Spleen (tissue), 11 donors: Measurements from ENCODE around the gene FNBP1L. TPM values are rescaled to one million over a fixed set of nuclear protein-coding genes. Genes with fewer than 3 reads are reported as not detected.

Experiments
- DNase-seq: peaks from one replicate; pipeline ENCODE4 v3.0.0-alpha.2; 2020
- H3K27ac ChIP-seq, 8 donors: fragments of 200-600 bp; sonication (generic) in 7 of 8; 1 replicate in 4 of 8; 2 replicates in 4 of 8; pipeline versions ENCODE4 v1.5.0 to v1.8.0; 2016 to 2021; ENCODE audit warnings: inconsistent platforms in 4 of 8, mild to moderate bottlenecking in 4 of 8, moderate library complexity in 1 of 8
- H3K27me3 ChIP-seq, 7 donors: fragments of 200-600 bp; sonication (generic) in 6 of 7; replicated peaks in 1 of 7; 1 replicate in 4 of 7; 2 replicates in 3 of 7; pipeline versions ENCODE4 v1.5.0 to v1.8.0; 2016 to 2021; ENCODE audit warnings: inconsistent platforms in 3 of 7, mild to moderate bottlenecking in 1 of 7
- H3K36me3 ChIP-seq, 6 donors: fragments of 200-600 bp; sonication (generic) in 5 of 6; 1 replicate in 4 of 6; 2 replicates in 2 of 6; pipeline versions ENCODE4 v1.5.0 to v1.8.0; 2016 to 2021; ENCODE audit warnings: inconsistent platforms in 2 of 6
- H3K4me1 ChIP-seq, 6 donors: fragments of 200-600 bp; sonication (generic) in 5 of 6; 1 replicate in 3 of 6; 2 replicates in 3 of 6; pipeline versions ENCODE4 v1.5.0 to v1.8.0; 2016 to 2021; ENCODE audit warnings: inconsistent platforms in 3 of 6
- H3K4me3 ChIP-seq, 8 donors: fragments of 200-600 bp; sonication (generic) in 7 of 8; 1 replicate in 4 of 8; 2 replicates in 4 of 8; pipeline versions ENCODE4 v1.5.0 to v1.8.0; 2016 to 2021; ENCODE audit warnings: inconsistent platforms in 4 of 8, mild to moderate bottlenecking in 4 of 8, moderate library complexity in 2 of 8
- H3K9me3 ChIP-seq, 8 donors: fragments of 200-600 bp; sonication (generic) in 7 of 8; 1 replicate in 4 of 8; 2 replicates in 4 of 8; pipeline versions ENCODE4 v1.5.0 to v1.8.0; 2016 to 2021; ENCODE audit warnings: inconsistent platforms in 4 of 8
- POLR2A ChIP-seq, 3 donors: fragments of 450-650 bp; IDR thresholded peaks; one replicate each; pipeline ENCODE4 v1.5.1; 2017; ENCODE audit warnings: antibody characterized with exemption in 3 of 3, mild to moderate bottlenecking in 1 of 3
- POLR2AphosphoS5 ChIP-seq, 3 donors: sonication (generic); formaldehyde crosslinking; IDR thresholded peaks; one replicate each; pipeline ENCODE4 v1.5.1; 2017; ENCODE audit warnings: antibody characterized with exemption in 3 of 3
- WGBS, 5 donors: extraction: QIAGEN DNeasy Blood & Tissue Kit in 3 of 5; methylation state at CpG; one replicate each; pipeline versions ENCODE4 v1.1.5 to v1.1.7; 2013 to 2018; 5-methylcytosine and 5-hydroxymethylcytosine counted together
- intact Hi-C: fragments of 100-400 bp; cut with DNase I; formaldehyde crosslinking; loops from one replicate; pipeline ENCODE4 v1.15.0; 2023; ENCODE audit warnings: low total_unique reads
- polyA plus RNA-seq, 3 donors: library from polyadenylated mRNA; stranded (reverse); fragments of 200-250 nt; gene quantifications; one replicate each; pipeline ENCODE4 v1.2.1, GENCODE V29; 2013
- total RNA-seq, 7 donors: library from RNA; depleted of rRNA in 3 of 7; stranded (reverse); fragments of >200 nt in 3 of 7; fragmentation: NEBNext Ultra II Directional in 4 of 7; extraction: Animal tissue kit (Norgen Biotek cat#: 25700) in 4 of 7; gene quantifications; one replicate each; pipeline versions ENCODE4 v1.1.0 to v1.2.1, GENCODE V29; 2016 to 2021
- TF ChIP-seq, protein P1 (sequence below), 11 experiments: fragments of 200-600 bp in 7 of 11; fragments of 450-650 bp in 4 of 11; sonication (generic) in 4 of 11; IDR thresholded peaks in 8 of 11; conservative IDR thresholded peaks in 3 of 11; 1 replicate in 7 of 11; 2 replicates in 4 of 11; pipeline versions ENCODE4 v1.4.0 to v1.8.0; 2016 to 2021; ENCODE audit warnings: antibody characterized with exemption in 11 of 11, inconsistent platforms in 4 of 11, mild to moderate bottlenecking in 1 of 11
- donor health status: healthy with polysubstance abuse.
- donor health status: DM: no; HTN: no; CAD: no; lungs with moderate emphysema.
- donor health status: DM: no; HTN: no; CAD: no.
- donor health status: Bipolar disorder and iron deficiency.
- donor health status: healthy.
- donor health status: DM: no; HTN: no; CAD: no.
- donor health status: DM: yes; HTN: yes; CAD: no.

Gene FNBP1L
- total and polyA plus RNA-seq, 10 donors = 1.5 to 10.0 (median 5.5) TPM

DNA sequence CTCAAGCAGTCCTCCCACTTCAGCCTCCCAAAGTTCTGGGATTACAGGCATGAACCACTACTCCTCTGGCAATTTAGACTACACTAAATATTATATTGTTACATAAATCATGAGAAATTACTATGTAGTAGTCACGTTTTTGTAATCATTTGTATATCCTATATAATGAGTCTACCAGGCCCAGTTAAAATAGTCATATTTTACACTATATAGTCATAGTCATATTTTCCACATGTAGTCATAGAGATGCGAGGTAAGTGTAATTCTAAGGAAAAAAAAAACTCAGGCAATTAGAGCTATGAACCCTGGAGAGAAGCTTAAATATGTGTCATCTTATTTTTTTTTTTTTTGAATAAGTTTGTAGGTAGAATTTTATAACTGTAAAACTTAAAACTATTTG lies 90.0 kb downstream of the FNBP1L start:
- 72 to 91% (median 80%) methylated on average over 2 of the region's 2 CpGs for WGBS, 5 donors
- Histone ChIP-seq H3K9me3 (no peaks in the 10 kb centered on the region), H3K36me3 (no peaks in the 10 kb centered on the region)

GRCh38 chr1:93541045-93541444 lies 93.1 kb downstream of the FNBP1L start:
- no peaks in the 10 kb centered on the region for H3K9me3 ChIP-seq
- H3K4me1 ChIP-seq = no peaks in the 10 kb centered on the region
- 82 to 89% (median 88%) methylated on average over 4 of the region's 4 CpGs for WGBS, 5 donors
- no peaks in the 10 kb centered on the region for H3K27me3 ChIP-seq
- no peak overlapping the region for H3K27ac ChIP-seq
- no peak overlapping the region for H3K4me3 ChIP-seq
- no peak for DNase-seq
- intact Hi-C loops = no loop called here
- no peaks in the 10 kb centered on the region for H3K36me3 ChIP-seq
- TF ChIP-seq, protein P1, sequence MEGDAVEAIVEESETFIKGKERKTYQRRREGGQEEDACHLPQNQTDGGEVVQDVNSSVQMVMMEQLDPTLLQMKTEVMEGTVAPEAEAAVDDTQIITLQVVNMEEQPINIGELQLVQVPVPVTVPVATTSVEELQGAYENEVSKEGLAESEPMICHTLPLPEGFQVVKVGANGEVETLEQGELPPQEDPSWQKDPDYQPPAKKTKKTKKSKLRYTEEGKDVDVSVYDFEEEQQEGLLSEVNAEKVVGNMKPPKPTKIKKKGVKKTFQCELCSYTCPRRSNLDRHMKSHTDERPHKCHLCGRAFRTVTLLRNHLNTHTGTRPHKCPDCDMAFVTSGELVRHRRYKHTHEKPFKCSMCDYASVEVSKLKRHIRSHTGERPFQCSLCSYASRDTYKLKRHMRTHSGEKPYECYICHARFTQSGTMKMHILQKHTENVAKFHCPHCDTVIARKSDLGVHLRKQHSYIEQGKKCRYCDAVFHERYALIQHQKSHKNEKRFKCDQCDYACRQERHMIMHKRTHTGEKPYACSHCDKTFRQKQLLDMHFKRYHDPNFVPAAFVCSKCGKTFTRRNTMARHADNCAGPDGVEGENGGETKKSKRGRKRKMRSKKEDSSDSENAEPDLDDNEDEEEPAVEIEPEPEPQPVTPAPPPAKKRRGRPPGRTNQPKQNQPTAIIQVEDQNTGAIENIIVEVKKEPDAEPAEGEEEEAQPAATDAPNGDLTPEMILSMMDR (IDR thresholded peaks at IDR 0.05 in 8 of 11, conservative IDR thresholded peaks at IDR 0.05 in 3 of 11) = no peak
- TF ChIP-seq POLR2AphosphoS5 (IDR thresholded peaks at IDR 0.05) = no peak
- no peak for TF ChIP-seq POLR2A (IDR thresholded peaks at IDR 0.05)

More for the DNA sequence above, 90.0 kb downstream of the FNBP1L start:
- Histone ChIP-seq H3K27me3 (no peaks in the 10 kb centered on the region), H3K4me3 (no peak overlapping the region), H3K4me1 (no peaks in the 10 kb centered on the region), H3K27ac (no peak overlapping the region)
- intact Hi-C loops = no loop called here
- DNase-seq = no peak
- TF ChIP-seq, protein P1 (IDR thresholded peaks at IDR 0.05 in 8 of 11, conservative IDR thresholded peaks at IDR 0.05 in 3 of 11) = no peak
- TF ChIP-seq POLR2AphosphoS5 (IDR thresholded peaks at IDR 0.05) (no peak), POLR2A (IDR thresholded peaks at IDR 0.05) (no peak)

GRCh38 chr1:93542398-93542797 lies 94.5 kb downstream of the FNBP1L start:
- intact Hi-C loops = no loop called here

DNA sequence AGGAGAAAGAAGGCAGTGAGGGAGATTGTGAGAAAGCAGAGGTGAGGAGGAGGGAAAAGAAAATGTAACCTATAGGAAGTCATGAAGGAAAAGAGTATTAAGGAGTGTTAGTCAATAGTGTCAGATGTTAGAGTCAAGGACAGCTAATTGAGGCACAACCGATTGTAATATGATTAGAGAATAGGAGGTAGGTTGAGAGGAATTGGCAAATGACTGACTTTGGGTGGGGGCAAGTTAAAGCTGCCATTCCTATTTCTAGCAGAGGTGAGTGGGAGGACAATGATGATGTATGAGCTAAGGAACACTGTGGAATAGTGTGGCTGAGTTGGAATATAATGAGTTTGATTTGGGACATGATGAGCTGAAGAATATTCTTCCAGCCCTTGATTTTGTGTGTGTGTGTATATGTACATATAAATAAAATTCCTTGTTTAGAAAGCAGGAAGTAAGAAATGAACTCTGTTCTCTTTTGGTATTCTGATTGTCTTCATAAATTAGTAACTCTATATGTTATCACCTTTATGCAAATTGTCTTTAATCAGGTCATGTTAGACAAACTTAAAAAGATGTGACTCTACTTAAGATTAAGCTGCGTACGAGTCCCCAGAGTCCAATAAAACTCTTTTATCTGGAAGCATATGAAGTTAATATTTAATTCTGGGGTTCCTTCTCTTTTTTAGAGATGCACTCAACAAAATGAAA lies 98.4 kb downstream of the FNBP1L start:
- H3K27me3 ChIP-seq = no peaks in the 10 kb centered on the region
- no peak overlapping the region for H3K4me3 ChIP-seq
- no peak for DNase-seq
- H3K4me1 ChIP-seq = peaks cover 0 to 6% (median 0%) of the 10 kb centered on the region in 6 donors
- intact Hi-C loops = no loop called here
- 82 to 98% (median 89%) methylated on average over 3 of the region's 3 CpGs for WGBS, 5 donors
- H3K9me3 ChIP-seq = no peaks in the 10 kb centered on the region
- TF ChIP-seq, protein P1 (IDR thresholded peaks at IDR 0.05 in 8 of 11, conservative IDR thresholded peaks at IDR 0.05 in 3 of 11) = no peak
- no peak for TF ChIP-seq POLR2A (IDR thresholded peaks at IDR 0.05)
- no peak for TF ChIP-seq POLR2AphosphoS5 (IDR thresholded peaks at IDR 0.05)
- H3K36me3 ChIP-seq = peaks cover 0 to 8% (median 0%) of the 10 kb centered on the region in 6 donors
- H3K27ac ChIP-seq = no peak overlapping the region

More at GRCh38 chr1:93542398-93542797, 94.5 kb downstream of the FNBP1L start:
- Histone ChIP-seq H3K9me3 (no peaks in the 10 kb centered on the region), H3K27me3 (no peaks in the 10 kb centered on the region), H3K4me1 (no peaks in the 10 kb centered on the region), H3K27ac (no peak overlapping the region), H3K4me3 (no peak overlapping the region), H3K36me3 (no peaks in the 10 kb centered on the region)
- DNase-seq = no peak
- TF ChIP-seq, protein P1 (IDR thresholded peaks at IDR 0.05 in 8 of 11, conservative IDR thresholded peaks at IDR 0.05 in 3 of 11) = no peak
- no peak for TF ChIP-seq POLR2A (IDR thresholded peaks at IDR 0.05)
- TF ChIP-seq POLR2AphosphoS5 (IDR thresholded peaks at IDR 0.05) = no peak
- WGBS, 5 donors = 88 to 97% (median 95%) methylated on average over 1 of the region's 1 CpG
